22Rv1 (cell line): ENCODE measurements around the gene PTPRD.

Experiments
- H3K27ac ChIP-seq: fragments of 450-650 bp; 2 replicates; pipeline ENCODE4 v1.5.1; 2017
- CTCF ChIP-seq: fragments of 450-650 bp; IDR thresholded peaks from 2 replicates; pipeline ENCODE4 v1.5.1; 2017; ENCODE audit warnings: mild to moderate bottlenecking
- ZFX ChIP-seq: fragments of 450-650 bp; IDR thresholded peaks from 2 replicates; pipeline ENCODE4 v1.6.1; 2017; ENCODE audit warnings: antibody characterized with exemption, borderline replicate concordance

PTPRD gene

DNA sequence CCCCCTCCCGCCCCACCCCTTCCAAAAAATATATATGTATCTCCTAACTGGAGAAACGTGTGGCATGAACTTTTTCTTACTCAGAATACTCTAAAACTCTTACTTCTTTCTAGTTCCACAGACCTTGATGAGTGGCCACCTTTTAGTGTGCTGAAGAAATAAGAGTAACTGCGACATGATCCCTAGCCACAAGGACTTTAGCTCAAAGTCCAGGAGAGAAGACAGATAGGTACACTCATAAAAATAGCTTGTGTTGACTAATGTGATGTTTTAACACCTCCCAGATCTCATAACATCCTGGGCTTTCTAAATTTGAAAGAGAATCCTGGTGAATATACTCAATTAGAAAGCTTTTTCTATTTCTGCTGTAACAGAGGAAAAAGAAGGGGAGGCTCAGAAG lies 1808.2 kb downstream of the PTPRD start:
- no peak for TF ChIP-seq CTCF
- TF ChIP-seq ZFX, result no peak
- no peak overlapping the region for H3K27ac ChIP-seq

DNA sequence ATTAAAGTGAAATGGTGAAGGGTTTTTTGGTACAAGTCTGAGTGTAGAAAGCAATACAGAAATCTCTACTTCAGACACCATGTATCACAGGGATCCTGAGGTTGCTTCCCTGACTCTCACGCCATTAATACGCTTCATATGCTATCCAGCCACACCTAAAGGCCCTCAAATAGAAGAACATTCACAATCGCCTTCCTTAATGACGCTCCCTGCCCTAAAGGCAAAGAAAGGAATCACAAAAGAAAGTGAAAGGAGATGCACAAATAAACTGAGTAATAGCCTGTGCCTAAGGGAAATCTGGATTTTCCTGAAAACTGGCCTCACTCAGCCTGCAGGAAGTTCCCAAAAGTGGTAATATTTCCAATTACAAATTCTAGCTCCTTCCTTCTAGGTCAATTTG lies 1810.6 kb downstream of the PTPRD start:
- TF ChIP-seq CTCF, result no peak
- no peak for TF ChIP-seq ZFX
- H3K27ac ChIP-seq, result no peak overlapping the region

- H3K27ac ChIP-seq, result no peak overlapping the region
- TF ChIP-seq CTCF (no peak), ZFX (no peak)
Observed at GRCh38 chr9:8800196-8800595, 1812.6 kb downstream of the PTPRD start.

- no peak overlapping the region for H3K27ac ChIP-seq
- no peak for TF ChIP-seq CTCF
- no peak for TF ChIP-seq ZFX
Observed at GRCh38 chr9:8799615-8800014, 1813.2 kb downstream of the PTPRD start.

GRCh38 chr9:8799206-8799605 lies 1813.6 kb downstream of the PTPRD start:
- TF ChIP-seq CTCF, result no peak
- no peak overlapping the region for H3K27ac ChIP-seq

DNA sequence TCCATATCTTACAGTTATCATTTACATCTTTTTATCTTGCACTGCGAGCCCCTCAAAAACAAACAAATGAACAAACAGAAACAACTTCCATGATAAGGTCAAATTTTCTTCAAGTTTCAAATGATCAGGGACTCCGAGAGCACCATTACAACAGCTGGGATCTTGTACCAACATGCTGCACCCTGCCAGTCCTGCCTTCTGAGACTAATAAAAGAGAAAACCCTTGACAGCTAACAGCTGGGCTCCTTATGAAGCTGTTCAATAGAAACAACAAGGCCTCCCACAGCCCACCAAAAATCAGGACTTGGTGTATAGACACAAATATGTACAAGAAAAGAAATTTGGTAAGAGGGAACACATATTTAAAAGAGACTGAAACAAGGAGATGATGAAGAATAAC lies 1828.0 kb downstream of the PTPRD start:
- no peak for TF ChIP-seq CTCF
- TF ChIP-seq ZFX, result no peak
- no peak overlapping the region for H3K27ac ChIP-seq

DNA sequence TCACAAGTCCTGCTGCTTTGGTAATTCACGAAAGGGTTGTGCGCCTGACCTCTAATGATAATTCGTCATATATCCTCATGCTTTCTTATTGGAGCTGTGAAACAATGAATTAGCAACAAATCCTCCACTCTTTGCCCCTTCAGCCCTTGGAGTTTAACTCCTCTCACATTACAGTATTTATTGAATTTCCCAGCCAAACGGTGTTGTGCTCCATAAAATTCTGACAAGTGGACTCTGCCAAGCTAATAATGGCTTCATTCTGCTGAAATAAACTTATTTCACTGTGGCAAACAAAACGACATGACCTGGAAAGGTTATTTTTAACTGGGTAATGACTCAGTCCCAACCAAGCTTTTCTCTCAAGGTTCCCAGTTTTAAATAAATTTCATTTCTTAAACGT lies 1828.9 kb downstream of the PTPRD start:
- no peak for TF ChIP-seq ZFX
- no peak for TF ChIP-seq CTCF
- no peak overlapping the region for H3K27ac ChIP-seq
